Activated CD4-positive, alpha-beta memory T cell treated with anti-CD3 and anti-CD28 coated beads for 36 hours (primary cell): ENCODE measurements around the gene PRTG. TPM values are rescaled to one million over a fixed set of nuclear protein-coding genes. Genes with fewer than 3 reads are reported as not detected.
"Not testable (repeated sequence)": the region's sequence is repeated elsewhere in the genome, so short reads cannot be mapped to it uniquely, and the experiment has no call there.

Source experiments
- CTCF ChIA-PET: fragments of 350-600 bp; sonication (Branson Sonifier 250); formaldehyde crosslinking; loops from one replicate; lab custom pipeline; 2021; ENCODE audit warnings: antibody characterized with exemption, inconsistent platforms; lab: Charles Lee
- POLR2A ChIA-PET: fragments of 350-600 bp; sonication (Branson Sonifier 250); formaldehyde crosslinking; loops from one replicate; lab custom pipeline; 2021; ENCODE audit warnings: antibody characterized with exemption; lab: Charles Lee
- DNase-seq: peaks from one replicate; pipeline ENCODE4 v3.0.0-alpha.2; 2020
- H3K27ac Mint-ChIP-seq: one replicate; pipeline ENCODE4 v1.8.0; 2021; ENCODE audit warnings: mixed read lengths
- H3K27me3 Mint-ChIP-seq: one replicate; pipeline ENCODE4 v1.8.0; 2021; ENCODE audit warnings: mixed read lengths
- H3K36me3 Mint-ChIP-seq: one replicate; pipeline ENCODE4 v1.8.0; 2021; ENCODE audit warnings: mixed read lengths
- H3K4me1 Mint-ChIP-seq: one replicate; pipeline ENCODE4 v1.8.0; 2021; ENCODE audit warnings: low read depth, mixed read lengths
- H3K4me3 Mint-ChIP-seq: one replicate; pipeline ENCODE4 v1.8.0; 2021; ENCODE audit warnings: mild to moderate bottlenecking, mixed read lengths
- H3K9me3 Mint-ChIP-seq: one replicate; pipeline ENCODE4 v1.8.0; 2021; ENCODE audit warnings: mixed read lengths
- intact Hi-C: fragments of 100-400 bp; cut with micrococcal nuclease; formaldehyde crosslinking; loops from one replicate; pipeline ENCODE4 v1.15.1; 2023
- total RNA-seq, 2 experiments: library from RNA; stranded (reverse); gene quantifications; one replicate each; pipeline ENCODE4 v1.2.3, GENCODE V29; 2021

Gene PRTG
- total RNA-seq, 2 experiments from 2014 or later, result not detected

DNA sequence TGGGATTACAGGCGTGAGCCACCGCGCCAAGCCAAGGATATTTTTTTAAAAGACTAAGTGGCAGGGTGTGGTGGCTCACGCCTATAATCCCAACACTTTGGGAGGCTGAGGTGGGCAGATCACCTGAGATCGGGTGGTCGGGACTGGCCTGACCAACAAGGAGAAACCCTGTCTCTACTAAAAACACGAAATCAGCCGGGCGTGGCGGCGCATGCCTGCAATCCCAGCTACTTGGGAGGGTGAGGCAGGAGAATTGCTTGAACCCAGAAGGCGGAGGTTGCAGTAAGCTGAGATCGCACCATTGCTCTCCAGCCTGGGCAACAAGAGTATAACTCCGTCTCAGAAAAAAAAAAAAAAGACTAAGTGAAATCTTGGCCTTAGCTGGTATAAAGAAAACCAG, 49.8 kb downstream of the PRTG start:
- H3K27me3 Mint-ChIP-seq, H3K4me3 Mint-ChIP-seq, DNase-seq, H3K4me1 Mint-ChIP-seq, POLR2A ChIA-PET, intact Hi-C loops, H3K9me3 Mint-ChIP-seq, H3K27ac Mint-ChIP-seq, H3K36me3 Mint-ChIP-seq: not testable (repeated sequence)
- CTCF ChIA-PET, result interaction anchor here (0.9 kb wide), 1 partner anchor 49 kb away, joined by 4 read pairs; no protein-coding TSS in a partner anchor

DNA sequence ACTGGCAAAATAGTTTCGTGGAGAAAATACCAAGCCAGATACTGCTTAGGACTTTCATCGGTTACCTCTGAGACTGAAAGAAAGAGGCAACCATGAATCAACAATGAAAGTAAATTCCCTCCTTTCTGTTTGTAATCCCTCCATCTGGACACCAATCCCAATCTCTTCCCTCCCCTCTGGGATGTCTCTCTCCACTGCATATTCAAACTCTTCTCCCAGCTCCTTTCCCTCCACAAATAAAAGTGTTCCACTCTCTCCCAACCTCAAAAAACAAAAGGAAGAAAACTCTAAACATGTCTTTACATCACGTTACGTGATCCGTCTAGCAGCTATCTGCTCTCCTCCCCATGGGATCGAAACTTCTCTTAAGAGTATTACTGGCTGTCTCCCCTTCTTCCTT, 55.2 kb downstream of the PRTG start:
- no peak for DNase-seq
- Mint-ChIP-seq H3K4me3 (no peak overlapping the region), H3K9me3 (no peaks in the 10 kb centered on the region), H3K27me3 (peaks cover 3% of the 10 kb centered on the region), H3K4me1 (no peaks in the 10 kb centered on the region), H3K27ac (no peak overlapping the region), H3K36me3 (no peaks in the 10 kb centered on the region)
- POLR2A ChIA-PET, result no interaction called here
- intact Hi-C loops, result no loop called here
- CTCF ChIA-PET, result no interaction called here

DNA sequence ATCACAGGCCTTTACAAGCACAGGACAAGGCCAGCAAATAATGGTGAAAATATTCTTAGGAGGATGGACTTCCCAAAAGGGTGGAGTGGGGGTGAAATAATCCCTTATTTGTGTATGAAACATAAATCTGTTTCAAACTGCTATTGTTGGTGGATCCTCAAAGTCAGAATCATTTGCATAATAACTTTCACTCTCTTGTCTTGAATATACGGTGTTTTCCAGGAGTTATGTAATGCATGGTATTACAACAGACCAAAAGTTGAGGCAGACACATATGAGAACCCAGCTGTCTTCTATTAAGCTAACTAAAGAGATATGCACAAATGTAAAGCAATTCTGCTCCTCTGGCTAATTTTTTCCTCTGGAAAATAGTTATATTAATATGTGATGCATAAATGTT, 57.7 kb downstream of the PRTG start:
- H3K4me1 Mint-ChIP-seq, result no peaks in the 10 kb centered on the region
- DNase-seq, result no peak
- POLR2A ChIA-PET, result no interaction called here
- H3K4me3 Mint-ChIP-seq, result no peak overlapping the region
- no peaks in the 10 kb centered on the region for H3K9me3 Mint-ChIP-seq
- no peak overlapping the region for H3K27ac Mint-ChIP-seq
- intact Hi-C loops, result no loop called here
- H3K36me3 Mint-ChIP-seq, result no peaks in the 10 kb centered on the region
- H3K27me3 Mint-ChIP-seq, result peaks cover 3% of the 10 kb centered on the region
- CTCF ChIA-PET, result no interaction called here

DNA sequence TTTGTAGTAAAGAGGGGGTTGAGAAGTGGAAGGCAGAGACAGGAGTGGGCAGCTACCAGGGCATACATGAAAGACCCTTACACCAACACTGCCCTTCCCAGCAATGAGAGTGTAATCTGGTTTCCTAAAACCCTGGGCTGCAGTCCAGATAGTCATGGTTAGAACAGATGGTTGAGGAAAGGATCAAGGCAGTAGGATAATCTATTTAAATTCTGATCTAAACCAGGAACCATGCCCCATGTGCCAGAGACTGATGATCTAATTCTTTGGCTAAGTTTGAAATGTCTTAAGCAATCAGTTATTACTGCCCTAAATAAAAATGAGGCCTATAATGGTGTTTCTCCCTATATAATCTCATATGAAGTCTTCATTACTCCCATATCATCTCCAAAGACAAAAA, 59.6 kb downstream of the PRTG start:
- CTCF ChIA-PET, result interaction anchor here (1.5 kb wide), 1 partner anchor 14 kb away, joined by 3 read pairs; no protein-coding TSS in a partner anchor
- Mint-ChIP-seq H3K36me3 (no peaks in the 10 kb centered on the region), H3K9me3 (no peaks in the 10 kb centered on the region), H3K4me1 (no peaks in the 10 kb centered on the region), H3K4me3 (no peak overlapping the region), H3K27ac (no peak overlapping the region), H3K27me3 (no peaks in the 10 kb centered on the region)
- no peak for DNase-seq
- POLR2A ChIA-PET, result no interaction called here
- intact Hi-C loops, result no loop called here

DNA sequence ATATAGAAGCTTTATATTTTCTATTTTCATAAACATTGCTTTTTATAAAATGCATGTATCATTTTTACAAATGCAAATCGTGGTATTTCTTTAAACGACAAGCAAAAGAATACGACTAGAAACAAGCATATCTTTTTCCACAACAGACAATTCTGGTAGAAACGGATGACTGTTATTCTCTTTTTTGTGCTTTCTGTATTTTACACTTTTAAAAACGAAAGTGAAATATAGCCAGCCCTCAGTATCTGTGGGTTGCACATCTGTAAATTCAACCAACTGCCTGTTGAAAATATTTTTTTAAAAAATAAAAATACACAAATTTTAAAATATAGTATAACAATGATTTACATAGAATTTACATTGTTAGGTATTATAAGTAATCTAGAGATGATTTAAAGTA, 61.3 kb downstream of the PRTG start:
- intact Hi-C loops, result loop anchor here (1.0 kb wide), 1 partner anchor 20 kb away; no protein-coding TSS in a partner anchor
- H3K4me3 Mint-ChIP-seq, result no peak overlapping the region
- H3K27ac Mint-ChIP-seq, result no peak overlapping the region
- H3K36me3 Mint-ChIP-seq, result no peaks in the 10 kb centered on the region
- ChIA-PET CTCF (no interaction called here), POLR2A (no interaction called here)
- H3K27me3 Mint-ChIP-seq, result no peaks in the 10 kb centered on the region
- H3K9me3 Mint-ChIP-seq, result no peaks in the 10 kb centered on the region
- H3K4me1 Mint-ChIP-seq, result no peaks in the 10 kb centered on the region
- DNase-seq, result no peak

DNA sequence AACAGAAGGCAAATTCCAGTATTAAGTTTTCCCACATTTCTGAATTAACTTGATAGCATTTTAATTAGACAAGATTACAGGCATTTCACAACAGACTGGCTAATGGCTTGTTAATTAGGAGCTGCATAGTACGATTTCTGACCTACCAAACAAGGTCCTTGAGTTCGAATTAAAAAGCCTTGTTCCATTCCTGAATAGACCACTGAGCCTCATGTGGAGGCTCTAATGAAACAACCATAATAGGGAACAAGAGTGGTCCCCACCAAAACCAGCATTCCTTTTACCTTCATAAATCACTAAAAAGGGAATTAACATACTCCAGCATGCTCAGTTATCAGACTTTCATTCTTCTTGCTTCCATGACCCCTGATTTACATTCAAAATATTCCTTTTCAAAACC, 66.4 kb downstream of the PRTG start:
- Mint-ChIP-seq H3K27me3 (peaks cover 5% of the 10 kb centered on the region), H3K4me3 (no peak overlapping the region), H3K4me1 (no peaks in the 10 kb centered on the region), H3K27ac (no peak overlapping the region), H3K9me3 (no peaks in the 10 kb centered on the region), H3K36me3 (no peaks in the 10 kb centered on the region)
- no peak for DNase-seq
- CTCF ChIA-PET, result no interaction called here
- intact Hi-C loops, result no loop called here
- POLR2A ChIA-PET, result no interaction called here

DNA sequence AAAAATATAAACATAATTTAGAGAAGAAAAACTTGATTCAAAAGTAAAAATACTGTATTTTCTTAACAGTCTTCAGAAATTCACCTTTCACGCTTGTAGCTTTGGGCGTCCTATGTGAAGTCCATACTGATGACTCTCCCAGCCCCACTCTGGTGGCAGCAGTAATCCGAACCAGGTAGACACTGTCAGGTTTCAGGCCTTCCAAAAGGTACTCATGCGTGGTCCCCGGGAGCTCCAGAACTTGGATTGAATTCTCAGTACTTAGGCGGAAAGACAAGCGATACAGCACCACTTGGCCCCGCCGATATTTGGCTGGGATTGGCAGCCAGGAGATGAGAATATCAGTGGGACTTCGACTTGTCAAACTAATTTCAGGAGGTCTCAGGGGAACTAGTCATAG, 69.7 kb downstream of the PRTG start:
- ChIA-PET POLR2A (no interaction called here), CTCF (interaction anchor here (0.9 kb wide), 1 partner anchor 24 kb away, joined by 3 read pairs; no protein-coding TSS in a partner anchor)
- no peaks in the 10 kb centered on the region for H3K9me3 Mint-ChIP-seq
- H3K36me3 Mint-ChIP-seq, result no peaks in the 10 kb centered on the region
- intact Hi-C loops, result no loop called here
- peaks cover 5% of the 10 kb centered on the region for H3K27me3 Mint-ChIP-seq
- H3K27ac Mint-ChIP-seq, result no peak overlapping the region
- DNase-seq, result no peak
- H3K4me1 Mint-ChIP-seq, result no peaks in the 10 kb centered on the region
- H3K4me3 Mint-ChIP-seq, result no peak overlapping the region

DNA sequence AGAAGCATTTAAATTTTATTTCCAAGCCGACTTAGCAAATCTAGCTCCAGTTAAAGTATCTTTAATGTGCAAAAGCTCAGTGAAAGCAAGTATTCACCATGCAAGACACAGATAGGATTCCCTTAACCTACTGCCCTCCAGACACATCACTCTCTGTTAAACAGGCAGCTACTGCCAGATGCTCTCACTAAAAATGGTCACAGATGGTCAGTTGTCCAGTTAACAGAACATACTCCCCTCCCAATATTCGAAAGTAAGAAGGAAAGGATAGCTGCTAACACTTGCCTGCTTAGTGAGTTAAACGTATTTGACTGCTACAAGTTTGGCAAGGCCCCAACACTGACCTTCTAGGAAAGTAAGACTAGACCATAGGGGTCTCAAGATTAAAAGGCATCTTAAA, 73.7 kb downstream of the PRTG start:
- H3K27me3 Mint-ChIP-seq, result peaks cover 4% of the 10 kb centered on the region
- CTCF ChIA-PET, result interaction anchor here (0.6 kb wide), 2 partner anchors 86 to 863 kb away, joined by 3 to 4 read pairs; no protein-coding TSS in a partner anchor
- POLR2A ChIA-PET, result no interaction called here
- no peak overlapping the region for H3K4me3 Mint-ChIP-seq
- H3K27ac Mint-ChIP-seq, result no peak overlapping the region
- intact Hi-C loops, result no loop called here
- H3K4me1 Mint-ChIP-seq, result no peaks in the 10 kb centered on the region
- H3K9me3 Mint-ChIP-seq, result no peaks in the 10 kb centered on the region
- H3K36me3 Mint-ChIP-seq, result no peaks in the 10 kb centered on the region
- no peak for DNase-seq

DNA sequence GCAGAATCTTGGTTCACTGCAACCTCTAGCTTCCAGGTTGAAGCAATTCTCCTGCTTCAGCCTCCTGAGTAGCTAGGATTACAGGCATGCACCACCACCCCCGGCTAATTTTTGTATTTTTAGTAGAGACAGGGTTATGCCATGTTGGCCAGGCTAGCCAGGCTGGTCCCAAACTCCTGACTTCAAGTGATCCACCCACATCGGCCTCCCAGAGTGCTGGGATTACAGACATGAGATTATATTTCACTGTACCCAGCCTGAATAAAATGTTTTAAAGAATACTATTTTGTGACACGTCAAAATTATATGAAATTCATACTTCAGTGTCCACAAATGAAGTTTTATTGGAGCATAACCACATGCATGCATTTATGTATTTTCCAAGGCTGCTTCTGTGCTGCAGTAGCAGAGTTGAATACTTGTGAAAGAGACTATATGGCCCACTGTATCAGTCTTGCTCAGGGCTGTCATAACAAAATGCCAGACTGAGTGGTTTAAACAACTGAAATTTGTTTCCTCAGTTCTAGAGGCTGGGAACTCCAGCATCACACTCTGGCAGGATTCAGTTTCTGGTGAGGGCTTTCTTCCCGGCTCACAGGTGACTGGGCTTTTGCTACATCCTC, 77.2 kb downstream of the PRTG start:
- peaks cover 18% of the 10 kb centered on the region for H3K4me1 Mint-ChIP-seq
- ChIA-PET CTCF (no interaction called here), POLR2A (no interaction called here)
- DNase-seq, result no peak
- intact Hi-C loops, result no loop called here
- no peaks in the 10 kb centered on the region for H3K27me3 Mint-ChIP-seq
- H3K9me3 Mint-ChIP-seq, result no peaks in the 10 kb centered on the region
- H3K36me3 Mint-ChIP-seq, result no peaks in the 10 kb centered on the region
- H3K27ac Mint-ChIP-seq, result no peak overlapping the region
- no peak overlapping the region for H3K4me3 Mint-ChIP-seq

DNA sequence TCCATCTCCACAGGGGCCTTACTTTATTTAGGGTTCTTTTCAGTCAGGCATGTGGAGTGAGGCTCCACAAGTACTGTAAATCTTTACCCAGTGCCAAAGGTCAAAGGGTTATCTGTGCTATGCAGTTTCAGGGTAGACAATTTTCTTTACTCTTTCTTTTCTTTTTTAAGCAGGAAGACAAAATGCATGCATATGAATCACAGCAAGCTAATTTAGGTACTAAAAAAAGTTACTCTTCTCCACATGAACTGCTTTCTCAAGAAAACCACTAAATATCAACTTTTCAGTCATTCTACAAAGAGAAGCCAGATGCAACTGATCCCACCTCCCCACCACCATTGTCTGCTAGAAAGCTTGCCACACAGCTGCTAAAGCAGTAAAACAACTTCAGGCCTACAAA, 81.5 kb downstream of the PRTG start:
- H3K4me3 Mint-ChIP-seq, result no peak overlapping the region
- peak; percentile 39 for DNase-seq
- CTCF ChIA-PET, result interaction anchor here (1.3 kb wide), 1 partner anchor 12 kb away, joined by 3 read pairs; no protein-coding TSS in a partner anchor
- H3K4me1 Mint-ChIP-seq, result peaks cover 18% of the 10 kb centered on the region
- no peak overlapping the region for H3K27ac Mint-ChIP-seq
- no peaks in the 10 kb centered on the region for H3K36me3 Mint-ChIP-seq
- no peaks in the 10 kb centered on the region for H3K9me3 Mint-ChIP-seq
- H3K27me3 Mint-ChIP-seq, result no peaks in the 10 kb centered on the region
- intact Hi-C loops, result loop anchor here (1.0 to 5.0 kb wide), 2 partner anchors 20 to 36 kb away; no protein-coding TSS in a partner anchor
- POLR2A ChIA-PET, result no interaction called here

DNA sequence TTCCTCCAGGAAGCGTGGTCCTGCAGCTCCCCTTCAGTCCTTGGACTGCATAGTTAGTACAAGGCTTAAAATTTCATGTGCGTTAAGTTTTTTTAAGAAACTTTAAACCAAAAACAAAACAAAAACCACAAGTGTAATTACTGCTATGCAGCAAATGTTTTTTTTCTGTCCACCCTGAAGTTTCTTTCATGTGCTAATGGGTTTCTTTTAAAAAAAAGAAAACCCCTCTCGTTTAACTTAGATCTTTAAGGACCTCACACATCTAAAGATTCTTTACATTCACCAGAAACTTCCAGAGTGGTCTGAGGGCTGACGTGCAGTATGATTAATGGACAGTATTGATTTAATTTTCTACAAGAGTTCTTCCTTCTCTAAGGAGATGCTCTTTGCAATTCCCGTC, 82.8 kb downstream of the PRTG start:
- Mint-ChIP-seq H3K9me3 (no peaks in the 10 kb centered on the region), H3K27me3 (no peaks in the 10 kb centered on the region), H3K36me3 (no peaks in the 10 kb centered on the region), H3K27ac (no peak overlapping the region), H3K4me3 (no peak overlapping the region), H3K4me1 (peaks cover 18% of the 10 kb centered on the region)
- ChIA-PET CTCF (interaction anchor here (1.3 to 1.5 kb wide), 2 partner anchors 11 kb away, joined by 3 to 4 read pairs; no protein-coding TSS in a partner anchor), POLR2A (no interaction called here)
- intact Hi-C loops, result loop anchor here (5.0 kb wide), 1 partner anchor 37 kb away; no protein-coding TSS in a partner anchor
- no peak for DNase-seq

DNA sequence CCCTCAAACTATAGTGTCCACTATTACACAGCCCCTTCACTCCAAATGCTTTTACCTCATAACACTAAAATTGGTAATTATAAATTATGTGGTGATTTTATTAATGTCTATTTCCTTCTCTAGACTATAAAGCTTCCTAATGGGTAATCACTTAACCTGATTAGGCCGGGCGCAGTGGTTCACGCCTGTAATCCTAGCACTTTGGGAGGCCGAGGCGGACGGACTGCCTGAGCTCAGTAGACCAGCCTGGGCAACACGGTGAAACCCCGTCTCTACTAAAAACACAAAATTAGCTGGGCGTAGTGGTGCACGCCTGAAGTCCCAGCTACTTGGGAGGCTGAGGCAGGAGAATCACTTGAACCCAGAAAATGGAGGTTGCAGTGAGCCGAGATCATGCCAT, 83.5 kb downstream of the PRTG start:
- H3K27ac Mint-ChIP-seq, result no peak overlapping the region
- no peaks in the 10 kb centered on the region for H3K36me3 Mint-ChIP-seq
- H3K27me3 Mint-ChIP-seq, result no peaks in the 10 kb centered on the region
- no peak overlapping the region for H3K4me3 Mint-ChIP-seq
- CTCF ChIA-PET, result interaction anchor here (0.8 to 1.5 kb wide), 3 partner anchors 11 to 185 kb away, joined by 3 to 4 read pairs (median 3); no protein-coding TSS in a partner anchor
- intact Hi-C loops, result no loop called here
- POLR2A ChIA-PET, result no interaction called here
- H3K4me1 Mint-ChIP-seq, result peaks cover 18% of the 10 kb centered on the region
- no peaks in the 10 kb centered on the region for H3K9me3 Mint-ChIP-seq
- DNase-seq, result no peak

DNA sequence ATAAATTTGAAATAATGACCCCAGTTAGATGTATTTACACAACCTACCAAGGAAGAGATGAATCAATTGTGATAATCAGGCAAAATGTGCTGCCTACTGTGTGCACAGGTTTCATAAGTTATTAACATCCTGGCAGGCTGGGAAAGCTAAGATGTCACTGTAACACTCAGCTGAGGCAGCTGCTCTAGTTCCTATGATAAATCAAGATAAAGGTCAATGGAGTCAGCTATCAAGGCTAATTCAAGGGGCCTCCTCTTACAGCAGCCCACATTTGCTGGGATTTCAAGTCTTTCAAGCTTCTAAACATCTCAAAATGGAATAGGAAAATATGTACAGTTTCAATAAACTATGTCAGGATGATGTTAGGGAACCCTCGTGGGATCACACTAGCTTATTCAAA, 84.1 kb downstream of the PRTG start:
- Mint-ChIP-seq H3K36me3 (no peaks in the 10 kb centered on the region), H3K27me3 (no peaks in the 10 kb centered on the region), H3K9me3 (no peaks in the 10 kb centered on the region), H3K27ac (no peak overlapping the region), H3K4me3 (no peak overlapping the region), H3K4me1 (peaks cover 18% of the 10 kb centered on the region)
- no peak for DNase-seq
- intact Hi-C loops, result no loop called here
- CTCF ChIA-PET, result interaction anchor here (0.8 to 1.5 kb wide), 3 partner anchors 10 to 186 kb away, joined by 3 to 4 read pairs (median 3); no protein-coding TSS in a partner anchor
- POLR2A ChIA-PET, result no interaction called here
